Astrocyte (in vitro differentiated cells and primary cell): Measurements from ENCODE around the gene CHCHD3. TPM values are rescaled to one million over a fixed set of nuclear protein-coding genes. Genes with fewer than 3 reads are reported as not detected.

Experiments used
- DNase-seq: peaks from one replicate; pipeline ENCODE4 v3.0.0-alpha.2; 2010; ENCODE audit warnings: low read depth
- FAIRE-seq: peaks from 2 replicates; lab custom pipeline; 2011; peaks lifted over from hg19 to GRCh38; lab: Jason Lieb, UNC
- H2AFZ ChIP-seq: 2 replicates; pipeline ENCODE4 v1.6.0; 2012; ENCODE audit warnings: low read depth, low read length, inconsistent platforms
- H3K27ac ChIP-seq: 2 replicates; pipeline ENCODE4 v1.5.1; 2011; ENCODE audit warnings: low read depth, low read length, inconsistent platforms
- H3K27me3 ChIP-seq: 2 replicates; pipeline ENCODE4 v1.6.0; 2011; ENCODE audit warnings: low read length, inconsistent platforms; ENCODE audit not compliant: insufficient read depth
- H3K36me3 ChIP-seq: 2 replicates; pipeline ENCODE4 v1.5.1; 2011; ENCODE audit warnings: low read length, inconsistent platforms; ENCODE audit not compliant: insufficient read depth
- H3K4me1 ChIP-seq: 2 replicates; pipeline ENCODE4 v1.5.1; 2011; ENCODE audit warnings: low read length, inconsistent platforms; ENCODE audit not compliant: insufficient read depth
- H3K4me2 ChIP-seq: 2 replicates; pipeline ENCODE4 v1.6.0; 2012; ENCODE audit warnings: low read length, inconsistent platforms
- H3K4me3 ChIP-seq: 2 replicates; pipeline ENCODE4 v1.5.1; 2011; ENCODE audit warnings: low read depth, mild to moderate bottlenecking, low read length, inconsistent platforms; ENCODE audit not compliant: insufficient read depth
- H3K79me2 ChIP-seq: 2 replicates; pipeline ENCODE4 v1.6.0; 2012; ENCODE audit warnings: mild to moderate bottlenecking, low read length, inconsistent platforms; ENCODE audit not compliant: insufficient read depth
- H3K9ac ChIP-seq: 2 replicates; pipeline ENCODE4 v1.6.0; 2012; ENCODE audit warnings: mild to moderate bottlenecking, low read length, inconsistent platforms
- H3K9me3 ChIP-seq: 2 replicates; pipeline ENCODE4 v1.5.1; 2012; ENCODE audit warnings: low read depth, mild to moderate bottlenecking, low read length, inconsistent platforms; ENCODE audit not compliant: insufficient read depth
- H4K20me1 ChIP-seq: 2 replicates; pipeline ENCODE4 v1.6.0; 2012; ENCODE audit warnings: low read length, inconsistent platforms; ENCODE audit not compliant: insufficient read depth
- H3K27ac Mint-ChIP-seq: one replicate; pipeline ENCODE4 v1.8.0; 2021; ENCODE audit warnings: mild to moderate bottlenecking, mixed read lengths; ENCODE audit not compliant: unreplicated experiment
- H3K27me3 Mint-ChIP-seq: one replicate; pipeline ENCODE4 v1.8.0; 2021; ENCODE audit warnings: low read depth, mixed read lengths; ENCODE audit not compliant: unreplicated experiment
- H3K36me3 Mint-ChIP-seq: one replicate; pipeline ENCODE4 v1.8.0; 2021; ENCODE audit warnings: low read depth, mixed read lengths; ENCODE audit not compliant: unreplicated experiment
- H3K4me1 Mint-ChIP-seq: one replicate; pipeline ENCODE4 v1.8.0; 2021; ENCODE audit warnings: low read depth, mixed read lengths; ENCODE audit not compliant: unreplicated experiment
- H3K4me3 Mint-ChIP-seq: one replicate; pipeline ENCODE4 v1.8.0; 2021; ENCODE audit warnings: mild to moderate bottlenecking, moderate library complexity, mixed read lengths; ENCODE audit not compliant: unreplicated experiment
- H3K9me3 Mint-ChIP-seq: one replicate; pipeline ENCODE4 v1.8.0; 2021; ENCODE audit warnings: mild to moderate bottlenecking, mixed read lengths; ENCODE audit not compliant: unreplicated experiment
- CTCF ChIP-seq: IDR thresholded peaks from 2 replicates; pipeline ENCODE4 v1.5.1; 2011; ENCODE audit warnings: low read depth, mild to moderate bottlenecking, inconsistent platforms, low read length, moderate library complexity; ENCODE audit not compliant: insufficient read depth
- EZH2 ChIP-seq: IDR thresholded peaks from 2 replicates; pipeline ENCODE4 v1.6.1; 2012; ENCODE audit warnings: mild to moderate bottlenecking, low read length, inconsistent platforms; ENCODE audit not compliant: insufficient read depth
- total RNA-seq: library from RNA; stranded (reverse); gene quantifications from 2 replicates; pipeline ENCODE4 v1.2.1, GENCODE V29; 2021

CHCHD3 gene
- total RNA-seq, 1 donor from 2014 or later = 63.1 TPM

- peaks cover 27% of the 10 kb centered on the region for H3K4me1 Mint-ChIP-seq
- H3K4me2 ChIP-seq = peak overlapping the region; percentile 72
These were observed 298.9 kb downstream of the CHCHD3 start for GRCh38 chr7:132782777-132783640.

DNA sequence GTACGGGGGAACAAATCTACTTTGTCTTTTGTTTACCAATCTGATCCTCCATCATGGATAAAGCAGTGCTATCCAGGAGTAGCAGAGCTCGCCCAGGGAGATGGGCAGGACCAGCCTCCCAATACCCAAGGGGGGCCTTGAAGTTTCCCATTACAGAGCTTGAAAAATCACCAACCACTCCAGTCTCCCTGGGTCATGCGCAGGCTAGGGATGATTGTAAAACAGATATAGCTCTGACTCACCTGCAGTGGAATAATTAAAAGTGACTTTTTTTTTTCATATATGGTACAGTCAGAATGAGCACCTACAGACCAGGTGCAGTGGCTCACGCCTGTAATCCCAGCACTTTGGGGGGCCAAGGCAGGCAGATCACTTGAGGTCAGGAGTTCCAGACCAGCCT, 301.1 kb downstream of the CHCHD3 start:
- no peaks in the 10 kb centered on the region for H3K36me3 ChIP-seq
- DNase-seq = no peak
- peaks cover 21% of the 10 kb centered on the region for H3K4me1 ChIP-seq
- no peaks in the 10 kb centered on the region for H3K79me2 ChIP-seq
- H3K9ac ChIP-seq = no peak overlapping the region
- H3K4me2 ChIP-seq = no peak overlapping the region
- no peak overlapping the region for H3K4me3 ChIP-seq
- H4K20me1 ChIP-seq = no peaks in the 10 kb centered on the region
- Mint-ChIP-seq H3K36me3 (peaks cover 11% of the 10 kb centered on the region), H3K9me3 (no peaks in the 10 kb centered on the region), H3K4me1 (peaks cover 27% of the 10 kb centered on the region), H3K27ac (no peak overlapping the region), H3K27me3 (no peaks in the 10 kb centered on the region), H3K4me3 (no peak overlapping the region)
- no peaks in the 10 kb centered on the region for H3K27me3 ChIP-seq
- no peak overlapping the region for H3K27ac ChIP-seq
- no peak for FAIRE-seq
- H2AFZ ChIP-seq = no peak overlapping the region
- TF ChIP-seq EZH2 (no peak), CTCF (no peak)
- H3K9me3 ChIP-seq = no peaks in the 10 kb centered on the region

More at GRCh38 chr7:132782777-132783640, 298.9 kb downstream of the CHCHD3 start:
- Histone ChIP-seq H2AFZ (no peak overlapping the region), H3K4me1 (peaks cover 21% of the 10 kb centered on the region), H3K9ac (peak overlapping the region; percentile 35), H3K79me2 (no peaks in the 10 kb centered on the region), H3K27me3 (no peaks in the 10 kb centered on the region), H4K20me1 (no peaks in the 10 kb centered on the region), H3K36me3 (no peaks in the 10 kb centered on the region), H3K9me3 (no peaks in the 10 kb centered on the region), H3K4me3 (no peak overlapping the region), H3K27ac (peak overlapping the region; percentile 73)
- Mint-ChIP-seq H3K27me3 (no peaks in the 10 kb centered on the region), H3K4me3 (no peak overlapping the region), H3K36me3 (peaks cover 23% of the 10 kb centered on the region), H3K9me3 (peaks cover 4% of the 10 kb centered on the region), H3K27ac (peak overlapping the region; percentile 77)
- FAIRE-seq (peak; percentile 76), DNase-seq (peak; percentile 99)
- TF ChIP-seq EZH2 (no peak), CTCF (no peak)

DNA sequence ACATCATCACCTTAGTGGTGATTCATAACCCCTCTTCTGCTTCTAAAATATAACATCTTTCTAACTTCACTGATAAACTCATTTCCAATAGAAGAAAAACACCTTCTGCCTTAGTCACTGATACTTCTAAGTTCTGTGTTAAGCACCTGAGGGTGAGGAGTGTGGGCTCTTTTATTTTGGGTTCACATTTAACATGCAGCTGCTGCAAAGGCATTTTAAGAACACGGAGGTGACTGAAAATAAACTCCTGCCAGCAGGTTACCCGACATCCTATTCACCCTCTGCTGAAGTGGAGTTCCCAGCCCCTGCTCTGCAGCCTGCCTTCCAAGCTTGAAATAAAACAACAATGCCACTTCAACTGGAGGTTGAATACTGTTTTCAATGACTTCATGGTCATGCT, 302.7 kb downstream of the CHCHD3 start:
- Histone ChIP-seq H4K20me1 (no peaks in the 10 kb centered on the region), H3K4me2 (no peak overlapping the region), H3K79me2 (no peaks in the 10 kb centered on the region), H3K36me3 (no peaks in the 10 kb centered on the region), H3K27me3 (no peaks in the 10 kb centered on the region), H2AFZ (no peak overlapping the region), H3K4me1 (peaks cover 20% of the 10 kb centered on the region), H3K9ac (no peak overlapping the region), H3K4me3 (no peak overlapping the region), H3K27ac (no peak overlapping the region), H3K9me3 (no peaks in the 10 kb centered on the region)
- TF ChIP-seq EZH2 (no peak), CTCF (no peak)
- Mint-ChIP-seq H3K27ac (no peak overlapping the region), H3K36me3 (peaks cover 6% of the 10 kb centered on the region), H3K4me1 (peaks cover 22% of the 10 kb centered on the region), H3K9me3 (no peaks in the 10 kb centered on the region), H3K4me3 (no peak overlapping the region), H3K27me3 (no peaks in the 10 kb centered on the region)
- FAIRE-seq (no peak), DNase-seq (no peak)
